GM12801 (cell line): ENCODE data around the gene ARSG.

Experiments
- CTCF ChIP-seq: IDR thresholded peaks from one replicate; pipeline ENCODE4 v1.5.1; 2011; ENCODE audit warnings: control low read depth; ENCODE audit not compliant: insufficient read length; ENCODE audit errors: extremely low read depth

ARSG gene

GRCh38 chr17:68387435-68388218 lies 96.3 kb downstream of the ARSG start:
- no peak for TF ChIP-seq CTCF

DNA sequence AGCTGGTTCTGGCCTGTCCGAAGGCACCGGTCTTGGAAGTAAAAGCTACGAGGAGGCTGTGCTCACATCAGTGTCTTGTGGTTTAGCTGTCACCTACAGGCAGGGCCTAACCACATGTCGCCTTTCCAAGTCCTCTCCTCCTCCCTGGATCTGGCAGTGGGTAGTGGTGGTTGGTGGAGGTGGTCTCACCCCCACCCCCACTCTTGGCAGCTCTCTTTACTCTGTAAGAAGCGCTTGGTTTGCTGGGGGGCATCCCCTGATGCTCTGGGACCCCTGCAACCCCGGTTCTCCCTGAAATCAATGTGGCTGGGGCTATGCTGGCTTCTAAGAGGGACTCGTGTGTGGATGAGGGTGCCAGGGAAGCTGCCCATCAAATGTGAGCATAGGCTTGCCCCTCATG lies 97.7 kb downstream of the ARSG start:
- TF ChIP-seq CTCF = no peak

GRCh38 chr17:68390888-68391545 lies 99.7 kb downstream of the ARSG start:
- TF ChIP-seq CTCF = no peak

DNA sequence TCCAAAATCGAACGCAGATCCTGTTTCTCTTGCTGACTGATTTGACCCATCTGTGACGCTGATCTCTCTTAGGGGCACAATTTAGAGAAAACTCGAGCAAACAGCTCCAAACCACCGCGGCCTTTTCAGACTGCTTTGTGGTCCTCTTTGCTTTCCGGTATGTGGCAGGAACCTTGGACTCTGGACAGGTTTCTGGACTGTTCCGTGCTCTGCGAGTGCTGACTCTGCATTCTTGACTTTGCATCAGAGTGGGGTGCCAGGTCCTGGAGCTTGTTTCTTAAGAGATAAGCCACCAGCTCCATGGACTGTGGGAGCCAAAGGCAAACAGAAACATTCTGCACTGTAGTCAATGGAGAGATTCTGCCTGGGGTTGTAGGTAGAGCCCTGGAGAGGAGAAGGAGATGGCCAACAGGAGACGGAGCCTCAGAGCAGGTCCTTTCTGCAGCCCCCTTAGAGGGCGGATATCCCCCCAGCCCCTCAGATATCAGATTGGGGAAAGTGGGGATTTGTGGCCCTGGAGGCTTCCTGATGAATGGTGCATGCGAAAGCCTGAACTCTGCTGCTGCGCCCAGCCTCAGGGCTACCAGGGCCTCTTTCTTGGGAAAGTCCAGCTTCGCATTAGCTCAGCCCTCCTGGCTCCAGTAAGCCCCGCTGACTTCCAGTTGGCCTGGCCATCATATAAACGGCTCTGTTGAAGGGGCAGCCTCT lies 100.4 kb downstream of the ARSG start:
- no peak for TF ChIP-seq CTCF

DNA sequence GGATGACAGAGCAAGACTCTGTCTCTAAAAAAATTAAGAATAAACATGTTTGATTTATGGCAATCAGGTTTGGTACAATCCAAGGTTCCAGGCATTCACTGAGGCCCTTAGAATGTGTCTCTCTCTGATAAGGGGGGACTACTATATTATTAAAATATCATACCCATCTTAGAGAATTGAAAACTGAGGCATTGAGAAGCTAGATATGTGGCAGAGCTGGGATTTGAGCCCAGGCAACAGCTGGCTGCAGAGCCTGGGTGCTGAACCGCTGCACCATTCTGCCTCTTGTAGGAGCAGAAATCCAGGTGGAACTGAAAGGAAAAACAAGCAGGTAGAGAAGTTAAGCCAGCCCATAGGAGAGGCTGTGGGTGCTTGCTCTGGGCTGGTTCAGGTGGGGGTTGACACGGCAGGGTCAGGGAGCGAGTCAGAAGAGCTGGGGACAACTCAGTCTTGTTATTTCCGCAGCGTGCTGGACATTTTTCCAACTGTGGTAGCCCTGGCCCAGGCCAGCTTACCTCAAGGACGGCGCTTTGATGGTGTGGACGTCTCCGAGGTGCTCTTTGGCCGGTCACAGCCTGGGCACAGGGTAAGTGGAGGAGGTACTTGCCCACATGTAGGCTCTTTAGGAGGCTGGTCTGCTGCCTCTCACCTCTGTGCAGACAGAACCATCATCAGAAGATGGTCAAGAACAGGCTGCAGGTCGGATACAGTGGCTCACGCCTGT lies 103.5 kb downstream of the ARSG start:
- TF ChIP-seq CTCF = no peak

GRCh38 chr17:68396226-68397107 lies 105.2 kb downstream of the ARSG start:
- TF ChIP-seq CTCF = no peak
